GM18951 (cell line): ENCODE data around the gene NDUFA3.

ENCODE experiments used
- POLR2A ChIP-seq: IDR thresholded peaks from 4 replicates; pipeline ENCODE4 v1.6.1; 2011; ENCODE audit warnings: mild to moderate bottlenecking; ENCODE audit not compliant: insufficient read length, insufficient read depth; ENCODE audit errors: extremely low read depth
- in situ Hi-C: fragments of 300-500 bp; cut with MboI; formaldehyde crosslinking; loops from one replicate; pipeline ENCODE4 v1.12.0; 2022; ENCODE audit warnings: low sequenced_read_pairs, mixed read lengths, inconsistent platforms; ENCODE audit not compliant: unreplicated experiment

The NDUFA3 gene

GRCh38 chr19:54153731-54154326, 51.2 kb downstream of the NDUFA3 start:
- no peak for TF ChIP-seq POLR2A
- in situ Hi-C loops = no loop called here

- no peak for TF ChIP-seq POLR2A
- in situ Hi-C loops = no loop called here
Observed at GRCh38 chr19:54154603-54155345, 52.1 kb downstream of the NDUFA3 start.

GRCh38 chr19:54155694-54156093, 53.0 kb downstream of the NDUFA3 start:
- in situ Hi-C loops = no loop called here
- no peak for TF ChIP-seq POLR2A

GRCh38 chr19:54156490-54156889, 53.8 kb downstream of the NDUFA3 start:
- in situ Hi-C loops = no loop called here
- TF ChIP-seq POLR2A = no peak

GRCh38 chr19:54156953-54157352, 54.3 kb downstream of the NDUFA3 start:
- in situ Hi-C loops = no loop called here
- no peak for TF ChIP-seq POLR2A
